GM23338 (cell line): ENCODE results near the gene TAF6L. TPM values are rescaled to one million over a fixed set of nuclear protein-coding genes. Genes with fewer than 3 reads are reported as not detected.

Experiments
- ATAC-seq: fragments of 200-7000 bp; cut with Tn5 transposase; 3 replicates; pipeline ENCODE4 v1.9.1; 2020
- DNase-seq: peaks from one replicate; pipeline ENCODE4 v3.0.0-alpha.2; 2015; ENCODE audit warnings: low spot score
- H2AFZ ChIP-seq: fragments of 200-600 bp; sonication (generic); 2 replicates; pipeline ENCODE4 v1.8.0; 2016; ENCODE audit warnings: antibody characterized with exemption, mild to moderate bottlenecking, moderate library complexity
- H3F3A ChIP-seq: fragments of 200-600 bp; sonication (generic); replicated peaks from 2 replicates; pipeline ENCODE4 v1.8.0; 2017; ENCODE audit warnings: antibody characterized with exemption, mixed run types, low read depth
- H3K27ac ChIP-seq: fragments of 200-600 bp; sonication (generic); 2 replicates; pipeline ENCODE4 v1.6.1; 2016; ENCODE audit warnings: low read depth
- H3K27me3 ChIP-seq: fragments of 200-600 bp; sonication (generic); 2 replicates; pipeline ENCODE4 v1.8.0; 2016; ENCODE audit warnings: mild to moderate bottlenecking, mixed run types, moderate library complexity; ENCODE audit not compliant: insufficient read depth
- H3K36me3 ChIP-seq: fragments of 200-600 bp; sonication (generic); 2 replicates; pipeline ENCODE4 v1.8.0; 2016; ENCODE audit warnings: mild to moderate bottlenecking; ENCODE audit not compliant: insufficient read depth
- H3K4me1 ChIP-seq: fragments of 200-600 bp; sonication (generic); 2 replicates; pipeline ENCODE4 v1.8.0; 2016; ENCODE audit warnings: mild to moderate bottlenecking, moderate library complexity; ENCODE audit not compliant: insufficient read depth
- H3K4me2 ChIP-seq: fragments of 200-600 bp; sonication (generic); 2 replicates; pipeline ENCODE4 v1.7.1; 2017; ENCODE audit warnings: mixed run types
- H3K4me3 ChIP-seq: fragments of 200-600 bp; sonication (generic); 2 replicates; pipeline ENCODE4 v1.6.1; 2016; ENCODE audit warnings: mixed run types
- H3K79me2 ChIP-seq: fragments of 200-600 bp; sonication (generic); replicated peaks from 2 replicates; pipeline ENCODE4 v1.8.0; 2017; ENCODE audit warnings: mild to moderate bottlenecking; ENCODE audit not compliant: insufficient read depth
- H3K9me2 ChIP-seq: fragments of 200-600 bp; sonication (generic); 2 replicates; pipeline ENCODE4 v1.8.0; 2017; ENCODE audit not compliant: insufficient read depth
- H4K20me1 ChIP-seq: fragments of 200-600 bp; sonication (generic); replicated peaks from 2 replicates; pipeline ENCODE4 v1.8.0; 2017; ENCODE audit warnings: mild to moderate bottlenecking; ENCODE audit not compliant: insufficient read depth
- H3K27ac Mint-ChIP-seq: 2 replicates; pipeline ENCODE4 v1.8.0; 2020; ENCODE audit warnings: inconsistent platforms, mild to moderate bottlenecking, moderate library complexity, mixed read lengths
- H3K27me3 Mint-ChIP-seq: 3 replicates; pipeline ENCODE4 v1.8.0; 2022; ENCODE audit warnings: low read depth, mild to moderate bottlenecking, moderate library complexity, mixed read lengths, inconsistent platforms; ENCODE audit not compliant: insufficient read depth, poor library complexity
- H3K36me3 Mint-ChIP-seq: 3 replicates; pipeline ENCODE4 v1.8.0; 2021; ENCODE audit warnings: low read depth, mild to moderate bottlenecking, inconsistent platforms, moderate library complexity, mixed read lengths
- H3K4me1 Mint-ChIP-seq: 3 replicates; pipeline ENCODE4 v1.8.0; 2020; ENCODE audit warnings: mild to moderate bottlenecking, inconsistent platforms, mixed read lengths
- H3K4me3 Mint-ChIP-seq: 3 replicates; pipeline ENCODE4 v1.8.0; 2021; ENCODE audit warnings: moderate library complexity, mild to moderate bottlenecking, inconsistent platforms, mixed read lengths
- H3K9me3 Mint-ChIP-seq: 3 replicates; pipeline ENCODE4 v1.8.0; 2020; ENCODE audit warnings: moderate library complexity, mild to moderate bottlenecking, inconsistent platforms, mixed read lengths
- CREB1 ChIP-seq: fragments of 250-450 bp; sonication (Bioruptor Pico); IDR thresholded peaks from 2 replicates; pipeline ENCODE4 v1.5.0; 2020; ENCODE audit warnings: low read depth, mild to moderate bottlenecking, moderate library complexity
- CTCF ChIP-seq, 2 experiments: fragments of 200-600 bp in 1 of 2; sonication (generic) in 1 of 2; conservative IDR thresholded peaks; 2 replicates each; pipeline versions ENCODE4 v1.5.1 to v1.6.1; 2016 to 2017; ENCODE audit warnings: antibody characterized with exemption in 2 of 2, low read depth in 2 of 2, mild to moderate bottlenecking in 2 of 2, moderate library complexity in 1 of 2
- ETS1 ChIP-seq: IDR thresholded peaks from 2 replicates; pipeline ENCODE4 v1.6.1; 2016; ENCODE audit warnings: antibody characterized with exemption
- EZH2 ChIP-seq: fragments of 200-600 bp; sonication (generic); IDR thresholded peaks from one replicate; pipeline ENCODE4 v1.8.0; 2017; ENCODE audit warnings: antibody characterized with exemption, mild to moderate bottlenecking, low read depth; ENCODE audit not compliant: unreplicated experiment
- EZH2phosphoT487 ChIP-seq: fragments of 200-600 bp; sonication (generic); IDR thresholded peaks from one replicate; pipeline ENCODE4 v1.8.1; 2018; ENCODE audit warnings: antibody characterized with exemption; ENCODE audit not compliant: unreplicated experiment
- JUNB ChIP-seq: IDR thresholded peaks from one replicate; pipeline ENCODE4 v1.6.1; 2016; ENCODE audit warnings: antibody characterized with exemption; ENCODE audit not compliant: unreplicated experiment
- NANOG ChIP-seq: IDR thresholded peaks from 2 replicates; pipeline ENCODE4 v1.6.1; 2016; ENCODE audit warnings: antibody characterized with exemption, borderline replicate concordance
- POLR2AphosphoS5 ChIP-seq: IDR thresholded peaks from 2 replicates; pipeline ENCODE4 v1.6.1; 2016; ENCODE audit warnings: antibody characterized with exemption, low read depth
- REST ChIP-seq: IDR thresholded peaks from one replicate; pipeline ENCODE4 v1.6.1; 2018; ENCODE audit warnings: antibody characterized with exemption; ENCODE audit not compliant: unreplicated experiment
- STAT1 ChIP-seq: IDR thresholded peaks from one replicate; pipeline ENCODE4 v1.6.1; 2016; ENCODE audit warnings: antibody characterized with exemption; ENCODE audit not compliant: unreplicated experiment
- ZNF114 ChIP-seq: fragments of 250-450 bp; sonication (Bioruptor Pico); IDR thresholded peaks from 2 replicates; pipeline ENCODE4 v1.5.0; 2020; ENCODE audit warnings: mild to moderate bottlenecking, moderate library complexity
- ZNF331 ChIP-seq: fragments of 250-450 bp; sonication (Bioruptor Pico); IDR thresholded peaks from 2 replicates; pipeline ENCODE4 v1.5.0; 2020; ENCODE audit warnings: low read depth, mild to moderate bottlenecking, moderate library complexity
- ZNF462 ChIP-seq: fragments of 250-450 bp; sonication (Bioruptor Pico); IDR thresholded peaks from 2 replicates; pipeline ENCODE4 v1.5.0; 2020; ENCODE audit warnings: mild to moderate bottlenecking, moderate library complexity
- polyA plus RNA-seq: library from polyadenylated mRNA; unstranded; fragments of >200 nt; fragmentation: Nextera tagmentation; extraction: Ambion mirVana; gene quantifications from 2 replicates; pipeline ENCODE4 v1.2.1, GENCODE V29; 2016
- total RNA-seq: library from RNA; depleted of rRNA; stranded (reverse); fragments of >200 nt; shearing (Covaris generic); gene quantifications from 2 replicates; pipeline ENCODE4 v1.2.3, GENCODE V29; 2014

TAF6L gene
- total and polyA plus RNA-seq, 2 experiments from 2014 or later, result 21.8 to 30.6 TPM

GRCh38 chr11:62835336-62835735, 64.1 kb downstream of the TAF6L start:
- ATAC-seq (no peak), DNase-seq (no peak)
- Histone ChIP-seq H3K4me1 (peaks cover 16% of the 10 kb centered on the region), H3K4me3 (no peak overlapping the region), H3K27ac (no peak overlapping the region), H3F3A (peaks cover 48% of the 10 kb centered on the region; the same call in 1 of the 2 replicates), H4K20me1 (peaks cover 9% of the 10 kb centered on the region), H3K79me2 (peaks cover 43% of the 10 kb centered on the region), H3K36me3 (peaks cover 21% of the 10 kb centered on the region), H2AFZ (no peak overlapping the region), H3K9me2 (no peaks in the 10 kb centered on the region), H3K27me3 (no peaks in the 10 kb centered on the region), H3K4me2 (no peak overlapping the region)
- H3K36me3 Mint-ChIP-seq, result peaks cover 65% of the 10 kb centered on the region
- TF ChIP-seq ZNF462 (CRISPR knock-in tag) (no peak), ETS1 (no peak), NANOG (no peak), ZNF114 (no peak), EZH2 (no peak), CREB1 (CRISPR knock-in tag) (no peak), STAT1 (no peak), ZNF331 (CRISPR knock-in tag) (no peak), REST (no peak), JUNB (no peak), EZH2phosphoT487 (no peak), CTCF (conservative IDR thresholded peaks at IDR 0.05; ENCODE audit: low read depth in 2 of 2) (no peak), POLR2AphosphoS5 (no peak; the same call in 1 of the 2 replicates)
- peaks cover 27% of the 10 kb centered on the region for H3K27me3 Mint-ChIP-seq
- H3K4me3 Mint-ChIP-seq, result peak overlapping the region; percentile 26; the same call in 1 of the 3 replicates
- H3K9me3 Mint-ChIP-seq, result no peaks in the 10 kb centered on the region; the same call in 2 of the 3 replicates
- no peak overlapping the region for H3K27ac Mint-ChIP-seq
- peaks cover 24% of the 10 kb centered on the region for H3K4me1 Mint-ChIP-seq
